Renal cortical epithelial cell (primary cell): ENCODE results near the gene TNRC6C. TPM values are rescaled to one million over a fixed set of nuclear protein-coding genes. Genes with fewer than 3 reads are reported as not detected.
"Not testable (repeated sequence)": the region's sequence is repeated elsewhere in the genome, so short reads cannot be mapped to it uniquely, and the experiment has no call there.

ENCODE experiments used
- DNase-seq: peaks from one replicate; pipeline ENCODE4 v3.0.0-alpha.2; 2011; ENCODE audit warnings: low read depth
- total RNA-seq: library from RNA; depleted of rRNA; stranded (reverse); fragments of >200 nt; gene quantifications from 2 replicates; pipeline ENCODE4 v1.2.3, GENCODE V29; 2014

The TNRC6C gene
- total RNA-seq, 1 donor from 2014 or later: 2.3 TPM

DNA sequence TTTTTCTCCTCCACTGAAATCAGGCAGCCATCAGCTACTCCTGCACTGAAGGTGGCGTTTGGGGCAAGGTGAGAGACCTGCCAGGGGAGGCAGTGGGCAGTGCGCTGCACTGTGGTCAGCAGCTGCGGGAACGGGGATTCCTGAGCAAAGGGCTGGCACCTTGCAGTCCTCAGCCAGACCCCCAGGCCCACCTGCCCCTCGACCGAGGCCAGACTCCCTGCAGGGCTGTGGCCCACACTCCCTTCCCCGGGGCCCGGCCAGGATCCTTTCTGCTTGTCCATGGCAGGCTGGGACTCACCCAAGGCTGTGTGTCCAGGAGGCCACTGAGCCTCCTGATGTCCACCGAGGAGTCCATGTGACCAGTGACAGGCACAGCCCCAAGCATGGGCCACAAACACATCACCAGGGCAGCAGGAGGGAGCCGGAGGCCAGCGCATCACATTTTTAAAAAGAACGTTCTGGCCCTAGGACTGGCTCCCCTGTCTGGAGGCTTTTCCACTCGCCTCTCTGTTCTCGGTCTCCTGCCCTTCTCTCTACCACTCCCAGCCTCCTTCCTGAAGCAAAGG, 28.5 kb upstream of the TNRC6C start:
- no peak for DNase-seq

DNA sequence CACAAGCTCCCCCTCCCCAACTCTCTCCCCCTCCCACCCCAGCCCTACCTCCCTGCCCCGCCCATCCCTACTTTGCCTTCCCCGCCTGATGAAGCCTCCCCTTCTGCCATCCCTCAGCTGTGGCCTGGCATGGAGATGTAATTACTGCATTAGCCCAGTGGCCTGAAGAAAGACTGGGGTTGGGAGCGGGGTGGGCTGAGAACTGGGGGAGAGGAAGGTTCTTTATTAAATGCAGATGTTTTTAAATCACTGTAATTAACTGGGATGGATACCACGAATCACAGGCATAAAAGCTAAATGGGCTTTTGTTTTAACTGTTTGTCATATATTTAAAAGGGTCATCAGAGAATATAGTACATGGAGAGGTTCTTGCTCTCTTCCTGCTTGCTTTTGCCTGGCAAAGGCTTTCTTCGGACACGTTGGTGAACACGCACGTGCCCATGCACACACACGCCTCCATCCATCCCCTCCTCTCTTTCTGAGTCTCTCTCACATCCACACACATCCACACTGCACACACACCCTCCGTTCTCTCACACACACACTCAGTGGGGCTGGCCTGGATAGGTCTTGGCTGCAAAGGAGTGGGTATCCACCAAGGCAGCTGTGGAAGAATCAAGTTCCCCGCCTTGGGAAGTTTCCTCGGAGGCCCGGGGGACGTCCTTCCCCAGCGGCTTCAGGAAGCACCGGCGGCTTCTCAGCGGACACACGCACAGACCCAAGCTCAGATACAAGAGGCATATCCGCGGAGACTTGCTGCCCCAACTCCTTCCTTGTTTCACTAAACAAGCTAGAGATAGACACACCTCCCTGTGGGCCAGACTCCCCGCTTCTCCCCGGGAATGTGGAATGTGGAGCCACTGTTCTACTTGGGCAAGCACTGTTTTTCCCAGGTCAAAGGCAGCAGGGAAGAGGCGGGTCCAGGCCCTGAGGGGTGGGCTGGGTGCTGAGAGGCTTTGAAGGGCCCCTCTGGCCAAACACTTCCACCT, 27.4 kb upstream of the TNRC6C start:
- no peak for DNase-seq

DNA sequence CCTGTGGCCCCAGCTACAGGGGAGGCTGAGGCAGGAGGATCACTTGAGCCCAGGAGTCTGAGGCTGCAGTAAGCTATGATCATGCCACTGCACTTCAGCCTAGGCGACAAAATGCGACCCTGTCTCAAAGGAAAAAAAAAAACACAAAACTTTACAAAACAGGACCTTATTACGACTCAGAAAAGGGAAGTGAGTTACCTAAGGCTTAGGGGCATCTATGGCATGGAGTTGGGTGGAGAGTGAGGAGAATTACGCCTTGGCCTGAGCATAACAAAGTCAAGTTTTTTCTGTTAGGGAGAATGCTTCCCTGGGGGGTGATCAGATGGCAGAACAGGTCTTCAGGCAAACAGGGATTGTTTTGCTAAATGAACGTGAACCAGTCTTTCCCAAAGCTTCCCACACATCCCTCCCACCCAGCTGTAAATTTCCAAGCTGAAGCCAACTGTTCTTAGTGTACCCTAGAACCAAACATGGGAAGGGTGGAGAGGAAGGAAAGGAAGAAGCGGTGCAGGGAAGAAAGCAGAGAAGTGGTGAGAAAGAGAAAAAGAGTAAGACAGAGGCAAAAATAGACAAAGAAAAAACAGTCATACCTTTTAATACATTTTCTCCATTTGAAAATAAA, 24.6 kb upstream of the TNRC6C start:
- no peak for DNase-seq

GRCh38 chr17:77935121-77935571, 23.4 kb upstream of the TNRC6C start:
- DNase-seq: no peak

DNA sequence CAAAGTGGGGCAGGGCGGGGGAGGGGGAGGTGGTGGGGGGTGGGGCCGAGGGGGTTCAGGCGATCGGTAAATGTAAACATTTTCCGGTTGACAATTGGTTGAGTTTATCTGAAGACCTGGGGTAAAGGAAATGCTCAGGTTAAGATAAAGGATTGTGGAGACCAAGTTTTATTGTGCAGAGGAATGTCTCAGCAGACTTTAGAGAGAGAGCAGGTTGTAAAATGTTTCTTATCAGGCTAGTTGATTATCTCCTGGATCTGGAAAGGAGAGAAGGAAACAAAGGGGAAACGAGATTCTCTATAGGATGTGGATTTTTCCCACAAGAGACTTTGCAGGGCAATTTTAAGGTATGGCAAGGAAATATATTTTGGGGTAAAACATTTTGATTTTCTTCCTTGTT, 22.8 kb upstream of the TNRC6C start:
- not testable (repeated sequence) for DNase-seq

DNA sequence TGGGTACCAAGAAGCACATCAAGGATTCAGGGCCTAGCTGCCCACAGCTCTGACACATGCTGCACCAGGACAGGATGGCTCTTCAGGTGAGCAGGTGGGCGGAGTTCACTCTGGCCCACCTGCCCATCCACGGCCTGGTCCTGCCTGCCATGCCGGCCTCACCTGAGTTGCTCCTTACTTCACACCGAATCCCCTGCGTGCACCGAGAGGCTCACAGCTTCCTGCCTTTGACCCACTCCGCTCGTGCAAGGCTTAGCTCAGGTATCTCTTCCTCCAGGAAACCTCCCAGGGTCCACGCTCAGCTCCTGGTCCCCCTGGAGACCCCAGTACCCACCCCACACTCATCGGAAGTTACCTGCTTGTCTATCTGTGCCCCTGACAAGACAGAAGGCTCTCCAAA, 21.6 kb upstream of the TNRC6C start:
- no peak for DNase-seq

- no peak for DNase-seq
These were observed 17.5 kb upstream of the TNRC6C start for GRCh38 chr17:77941004-77941403.

- no peak for DNase-seq
These were observed 16.2 kb upstream of the TNRC6C start for GRCh38 chr17:77942112-77942988.

DNA sequence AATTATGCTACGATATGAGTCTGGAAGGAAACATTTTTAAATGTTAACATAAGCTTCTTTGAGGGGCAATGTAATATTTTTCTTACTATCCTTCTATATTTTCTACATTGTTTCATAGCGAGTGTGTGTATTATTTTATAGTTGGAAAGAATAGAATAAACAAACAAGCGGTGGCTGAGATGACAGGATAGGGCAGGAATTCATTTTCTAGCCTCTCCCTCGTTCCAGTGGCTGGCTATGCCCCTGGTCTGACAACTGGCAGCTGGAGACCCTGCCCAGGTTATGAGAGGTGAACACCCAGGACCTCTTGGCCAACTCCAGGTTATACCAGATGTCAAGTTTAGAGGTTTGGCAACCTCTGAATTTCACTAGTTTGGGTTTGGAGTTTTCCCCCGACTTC, 14.5 kb upstream of the TNRC6C start:
- no peak for DNase-seq

DNA sequence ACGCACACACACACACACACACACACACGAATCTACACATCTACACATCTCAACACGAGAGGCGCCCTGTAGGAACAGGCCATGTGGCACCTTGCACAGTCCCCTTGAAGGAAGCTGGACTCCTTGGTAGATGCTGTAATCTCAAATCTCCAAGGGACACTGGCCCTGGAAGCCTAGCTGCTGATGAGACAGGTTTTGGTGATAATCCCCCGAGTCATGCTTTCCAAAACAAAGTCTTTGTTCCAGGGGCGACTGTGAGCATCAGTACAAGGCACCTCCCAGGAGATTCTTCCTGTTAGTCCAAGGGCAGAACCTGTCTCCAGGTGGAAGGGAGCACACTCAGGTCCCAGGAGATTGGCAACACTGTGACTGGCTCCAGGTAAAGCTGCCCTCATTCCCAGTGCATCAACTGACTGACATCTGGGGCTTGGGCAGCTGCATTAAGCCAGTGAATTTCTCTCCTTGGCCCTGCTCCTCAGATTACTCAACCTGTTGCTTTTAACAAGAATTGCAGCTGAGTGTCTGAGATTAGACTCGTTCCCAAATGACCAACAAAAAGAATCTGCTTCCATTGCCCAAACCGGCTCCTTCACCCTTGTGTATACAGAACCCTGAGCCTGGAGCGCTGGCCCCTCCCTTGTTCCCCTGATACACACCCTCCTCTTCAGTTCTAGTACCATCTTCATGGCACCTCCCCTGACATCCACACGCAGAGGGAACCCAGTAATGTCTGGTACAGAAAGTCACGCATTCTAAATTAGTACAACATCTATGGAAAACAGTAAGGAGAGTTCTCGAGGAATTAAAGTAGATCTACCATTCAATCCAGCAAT, 13.9 kb upstream of the TNRC6C start:
- DNase-seq: no peak

- no peak for DNase-seq
These were observed 11.4 kb upstream of the TNRC6C start for GRCh38 chr17:77946900-77947645.

DNA sequence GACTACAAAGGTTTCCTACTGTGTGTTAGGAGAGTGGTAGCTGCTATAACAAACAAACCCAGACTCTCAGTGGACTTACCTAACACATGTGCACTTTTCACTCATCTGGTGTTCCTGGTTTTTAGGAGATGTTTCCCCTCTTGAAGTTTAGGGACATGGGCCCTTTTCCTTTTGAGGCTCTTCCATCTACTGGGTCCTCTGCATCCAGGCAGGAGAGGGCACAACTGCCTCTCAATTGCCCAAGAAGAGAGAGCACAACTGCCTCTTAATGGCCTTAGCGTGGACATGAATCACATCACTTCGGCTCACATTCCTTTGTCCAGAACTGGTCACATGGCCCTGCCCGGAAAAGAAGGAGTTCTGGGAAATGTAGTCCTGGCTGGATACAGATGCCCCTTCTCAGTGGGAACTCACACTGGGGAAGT, 9.8 kb upstream of the TNRC6C start:
- peak; percentile 56 for DNase-seq

DNA sequence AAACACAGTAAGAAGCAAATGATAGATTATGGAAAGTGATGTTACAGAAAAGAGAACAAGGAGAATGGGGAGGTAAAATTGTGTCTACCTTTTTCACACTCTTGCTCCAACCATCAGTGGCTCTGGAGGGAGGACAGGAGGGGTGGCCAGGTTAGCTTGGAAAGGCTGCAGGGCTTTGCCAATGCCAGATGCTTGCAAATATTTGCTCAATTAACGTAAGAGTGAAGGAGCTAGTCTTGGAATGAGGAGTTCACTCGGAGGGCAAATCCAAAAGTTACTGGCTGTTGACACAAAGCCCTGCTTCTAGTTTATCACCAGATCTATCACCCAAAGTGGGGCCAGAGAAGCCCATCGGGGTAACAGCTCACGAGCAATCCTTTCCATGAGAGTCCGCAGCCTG, 7.4 kb upstream of the TNRC6C start:
- no peak for DNase-seq

GRCh38 chr17:77952368-77952767, 6.1 kb upstream of the TNRC6C start:
- no peak for DNase-seq

GRCh38 chr17:77957235-77957856, 1.2 kb upstream of the TNRC6C start:
- peak; percentile 10 for DNase-seq

DNA sequence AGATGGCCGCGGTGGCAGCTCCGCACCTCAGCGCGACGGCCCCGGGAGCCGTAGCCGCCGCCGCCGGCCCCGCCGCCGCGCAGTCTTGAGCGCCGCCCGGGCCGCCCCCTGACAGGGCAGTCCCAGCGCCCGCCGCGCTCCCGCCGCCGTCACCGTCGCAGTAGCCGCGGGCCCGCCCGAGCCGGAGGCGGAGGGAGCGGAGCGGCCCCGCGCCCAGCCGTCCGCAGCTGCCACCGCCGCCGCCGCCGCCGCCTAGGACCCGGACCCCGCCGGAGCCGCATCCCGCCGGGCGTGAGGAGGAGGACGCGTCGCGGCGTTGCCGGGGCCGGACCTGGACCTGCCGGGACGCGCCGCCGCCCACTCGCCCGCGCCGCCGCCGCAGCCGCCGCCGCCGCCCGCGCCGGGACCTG, 218 bp downstream of the TNRC6C start:
- no peak for DNase-seq

DNA sequence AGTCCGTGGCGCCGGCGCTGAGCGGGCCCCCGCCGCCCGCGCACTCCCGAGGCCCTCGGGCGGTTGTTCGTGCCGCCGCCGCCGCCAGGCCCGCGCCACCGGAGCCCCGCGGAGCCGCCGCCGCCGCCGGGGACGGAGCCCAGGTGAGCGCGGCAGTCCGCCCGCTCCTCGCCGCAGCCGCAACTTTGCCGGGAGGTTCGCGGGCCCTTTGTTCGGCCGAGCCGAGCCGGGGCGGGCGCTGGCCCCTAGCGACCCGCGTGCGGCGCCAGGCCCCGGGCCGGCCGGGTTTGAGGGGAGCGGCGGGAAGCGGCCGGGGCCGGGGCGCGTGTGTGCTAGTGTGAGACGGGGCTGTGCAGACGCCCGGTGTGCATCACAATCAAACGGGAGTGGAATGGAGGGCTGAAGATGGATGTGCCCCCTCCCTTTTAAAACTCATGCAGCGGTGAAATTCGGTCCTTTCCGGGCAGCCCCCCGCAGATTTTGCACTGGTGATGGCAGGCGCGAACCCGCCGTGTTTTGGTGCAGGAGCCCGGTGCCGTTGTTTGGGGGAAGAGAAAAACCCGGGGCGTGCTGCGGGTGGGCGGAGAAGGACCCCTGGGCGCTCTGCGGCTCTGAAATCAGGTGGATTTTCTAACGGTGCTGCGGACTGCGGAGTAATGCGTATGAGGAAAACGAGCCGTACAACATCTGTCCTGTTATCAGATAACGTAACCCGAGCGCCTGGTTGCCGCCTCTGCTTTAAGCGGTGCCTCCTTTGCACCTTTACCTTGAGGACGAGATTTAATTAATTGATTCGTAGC, 823 bp downstream of the TNRC6C start:
- no peak for DNase-seq

DNA sequence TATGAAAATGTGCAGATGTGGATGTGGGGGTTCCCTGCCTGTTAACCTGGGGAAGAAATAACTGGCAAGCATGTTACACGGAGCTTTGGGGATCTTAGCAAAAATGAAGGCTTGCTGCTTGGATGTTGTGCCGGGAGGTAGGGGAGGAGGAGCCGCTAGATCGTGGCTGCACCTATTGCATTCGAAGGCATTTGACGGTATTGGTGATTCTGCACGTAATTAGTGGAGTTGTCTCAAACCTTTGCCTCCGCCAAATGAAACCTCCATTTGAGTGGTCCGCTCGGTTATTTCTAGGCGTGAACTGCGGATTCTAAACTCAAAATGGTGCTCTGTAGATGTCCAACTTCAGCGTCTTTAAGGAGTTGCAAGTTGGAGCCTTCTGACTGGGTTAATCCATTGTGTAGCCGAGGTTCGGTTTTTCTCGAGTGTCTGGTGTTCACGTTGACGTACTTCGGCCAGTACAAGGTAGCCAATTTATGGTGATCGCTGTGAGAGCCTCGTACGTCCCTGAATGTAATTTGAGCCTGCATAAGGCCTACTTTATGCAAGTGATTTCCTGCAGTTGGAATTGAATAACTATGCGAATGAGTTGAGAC, 1.5 kb downstream of the TNRC6C start:
- DNase-seq: peak; percentile 19
